Body of pancreas (tissue), 4 donors: Measurements from ENCODE around the gene GINS2.

Experiments
- CTCF ChIP-seq, 7 experiments: fragments of 450-650 bp in 4 of 7; fragments of 200-600 bp in 3 of 7; sonication (generic) in 3 of 7; IDR thresholded peaks; one replicate each; pipeline ENCODE4 v1.5.1; 2016 to 2019; ENCODE audit warnings: antibody characterized with exemption in 7 of 7
- POLR2A ChIP-seq, 3 donors: fragments of 450-650 bp; IDR thresholded peaks; one replicate each; pipeline ENCODE4 v1.6.1; 2016; ENCODE audit warnings: antibody characterized with exemption in 3 of 3, mild to moderate bottlenecking in 2 of 3

GRCh38 chr16:85735946-85736345 is 47.2 kb upstream of the GINS2 start:
- TF ChIP-seq CTCF (IDR thresholded peaks at IDR 0.05) (no peak), POLR2A (IDR thresholded peaks at IDR 0.05) (no peak)
